NCI-H146 treated with DMSO at 0.1 percent for 48 hours (cell line): ENCODE data around the gene UNK.
"Not testable (repeated sequence)": the region's sequence is repeated elsewhere in the genome, so short reads cannot be mapped to it uniquely, and the experiment has no call there.

ENCODE experiments used
- DNase-seq: peaks from one replicate; lab custom pipeline; 2025; ENCODE audit not compliant: unreplicated experiment; lab: John Stamatoyannopoulos, UW

Gene UNK

GRCh38 chr17:75793460-75793859 is 8.9 kb downstream of the UNK start:
- DNase-seq: no peak

GRCh38 chr17:75795820-75796607 is 11.4 kb downstream of the UNK start:
- no peak for DNase-seq

- DNase-seq: no peak
These were observed 14.8 kb downstream of the UNK start for GRCh38 chr17:75799402-75799801.

- no peak for DNase-seq
These were observed 19.3 kb downstream of the UNK start for GRCh38 chr17:75803883-75804282.

- DNase-seq: no peak
These were observed 22.4 kb downstream of the UNK start for GRCh38 chr17:75806822-75807500.

- no peak for DNase-seq
These were observed 23.3 kb downstream of the UNK start for GRCh38 chr17:75807861-75808260.

- DNase-seq: no peak
These were observed 23.9 kb downstream of the UNK start for GRCh38 chr17:75808549-75808904.

- DNase-seq: no peak
These were observed 24.5 kb downstream of the UNK start for GRCh38 chr17:75808905-75809621.

GRCh38 chr17:75809631-75810111 is 25.1 kb downstream of the UNK start:
- DNase-seq: no peak

- DNase-seq: no peak
These were observed 25.6 kb downstream of the UNK start for GRCh38 chr17:75810216-75810615.

GRCh38 chr17:75810756-75811155 is 26.1 kb downstream of the UNK start:
- DNase-seq: not testable (repeated sequence)

GRCh38 chr17:75811174-75811573 is 26.6 kb downstream of the UNK start:
- DNase-seq: no peak

GRCh38 chr17:75812096-75813013 is 27.7 kb downstream of the UNK start:
- no peak for DNase-seq

GRCh38 chr17:75813081-75814020 is 28.7 kb downstream of the UNK start:
- DNase-seq: no peak

GRCh38 chr17:75814021-75814395 is 29.4 kb downstream of the UNK start:
- no peak for DNase-seq

- DNase-seq: no peak
These were observed 30.3 kb downstream of the UNK start for GRCh38 chr17:75814900-75815373.

GRCh38 chr17:75815399-75815798 is 30.8 kb downstream of the UNK start:
- DNase-seq: no peak

GRCh38 chr17:75816693-75817092 is 32.1 kb downstream of the UNK start:
- DNase-seq: no peak

GRCh38 chr17:75817571-75817970 is 33.0 kb downstream of the UNK start:
- DNase-seq: no peak
